Measurements from ENCODE around the gene GPT2. TPM values are rescaled to one million over a fixed set of nuclear protein-coding genes. Genes with fewer than 3 reads are reported as not detected.

GPT2 gene
- total RNA-seq, 1 experiment from 2014 or later = 38.3 TPM

DNA sequence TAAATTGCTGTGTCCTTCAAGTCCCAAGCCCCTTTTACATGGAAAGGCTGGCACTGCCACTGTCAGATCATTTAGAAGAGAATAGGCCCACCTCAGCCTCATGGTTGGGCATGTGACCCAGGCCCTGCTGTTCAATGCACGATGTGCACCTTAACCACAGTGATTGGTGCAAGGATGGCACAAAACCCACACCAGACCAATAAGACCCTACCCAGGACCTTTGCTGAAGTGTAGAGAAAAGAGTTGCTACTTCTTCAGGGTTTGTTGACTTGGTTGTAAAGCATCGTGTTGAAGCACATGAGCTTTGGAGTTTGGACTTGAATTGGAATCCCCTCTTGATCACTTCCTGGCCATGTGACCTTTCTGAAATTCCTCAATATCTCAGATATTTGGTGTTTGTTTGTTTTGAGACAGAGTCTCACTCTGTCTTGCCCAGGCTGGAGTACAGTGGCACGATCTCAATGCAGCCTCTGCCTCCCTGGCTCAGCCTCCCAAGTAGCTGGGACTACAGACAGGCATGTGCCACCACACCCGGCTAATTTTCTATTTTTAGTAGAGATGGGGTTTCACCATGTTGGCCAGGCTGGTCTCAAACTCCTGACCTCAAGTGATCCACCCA, 64.5 kb downstream of the GPT2 start:
- DNase-seq (ENCODE audit: low spot score) = no peak
- in situ Hi-C loops (cut with HindIII; ENCODE audit: low sequenced_read_pairs) = no loop called here

DNA sequence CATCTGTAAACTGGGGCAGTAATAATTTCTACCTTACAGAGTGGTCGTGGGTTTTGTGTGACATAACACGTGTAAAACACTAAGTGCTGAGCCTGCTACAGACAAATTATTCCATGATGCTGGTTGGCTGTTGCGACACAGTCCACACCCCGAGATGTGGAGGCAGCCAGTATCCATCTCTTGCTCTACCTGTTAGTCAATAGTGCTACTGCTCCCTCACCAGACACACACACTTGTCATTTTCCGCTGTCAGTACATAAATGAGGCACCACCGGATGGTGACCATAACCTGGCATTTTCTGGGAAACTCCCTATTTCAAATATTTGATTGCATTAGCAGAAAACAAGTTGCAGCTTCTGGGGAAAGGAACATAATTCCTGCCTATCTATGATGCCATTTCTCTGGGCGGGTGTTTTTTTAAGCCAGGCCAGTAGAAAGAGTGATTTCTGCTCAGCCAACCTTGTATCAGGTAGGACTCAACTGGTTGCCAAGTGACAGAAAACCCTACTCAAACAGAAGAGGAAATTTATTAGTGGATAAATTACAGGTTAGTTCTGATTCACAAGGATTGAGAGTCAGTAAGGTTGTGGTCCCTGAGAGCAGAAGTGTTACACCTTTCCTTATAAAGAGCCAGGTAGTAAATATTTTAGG, 65.2 kb downstream of the GPT2 start:
- DNase-seq (ENCODE audit: low spot score) = no peak
- in situ Hi-C loops (cut with HindIII; ENCODE audit: low sequenced_read_pairs) = no loop called here

DNA sequence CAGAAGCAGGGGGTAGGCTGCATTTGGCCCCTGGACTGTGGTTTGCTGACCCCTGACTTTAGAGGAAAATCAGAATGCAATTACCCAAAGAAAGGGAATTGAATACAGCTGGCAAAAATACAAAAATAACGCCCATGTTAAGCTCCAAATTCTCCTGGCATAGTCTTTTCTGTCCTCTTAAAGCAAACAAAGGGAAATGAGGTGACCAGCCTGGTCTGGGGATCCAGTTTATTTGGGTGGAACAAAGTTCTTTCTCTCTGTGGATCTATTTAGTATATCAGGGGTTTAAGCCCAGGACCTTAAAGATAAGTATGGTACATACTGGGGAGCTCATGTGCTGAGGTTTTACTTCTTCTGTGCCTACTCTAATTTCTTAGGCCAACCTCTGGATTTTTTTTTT, 65.8 kb downstream of the GPT2 start:
- DNase-seq (ENCODE audit: low spot score) = no peak
- in situ Hi-C loops (cut with HindIII; ENCODE audit: low sequenced_read_pairs) = no loop called here

DNA sequence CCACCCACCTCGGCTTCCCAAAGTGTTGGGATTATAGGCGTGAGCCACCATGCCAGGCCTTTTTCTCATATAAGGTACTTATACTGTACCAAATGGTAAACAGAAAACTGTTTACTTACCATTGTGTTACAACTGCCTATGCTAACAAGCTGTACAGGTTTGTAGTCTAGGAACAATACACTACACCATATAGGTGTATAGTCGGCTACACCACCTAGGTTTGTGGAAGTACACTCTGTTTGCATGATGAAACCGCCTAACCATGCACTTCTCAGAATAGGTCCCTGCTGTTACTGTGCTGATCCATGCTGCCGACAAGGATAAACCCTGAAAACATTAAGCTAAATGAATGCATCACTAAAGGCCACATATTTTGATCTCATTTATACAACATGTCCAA, 70.4 kb downstream of the GPT2 start:
- in situ Hi-C loops (cut with HindIII; ENCODE audit: low sequenced_read_pairs) = no loop called here
- DNase-seq (ENCODE audit: low spot score) = no peak

DNA sequence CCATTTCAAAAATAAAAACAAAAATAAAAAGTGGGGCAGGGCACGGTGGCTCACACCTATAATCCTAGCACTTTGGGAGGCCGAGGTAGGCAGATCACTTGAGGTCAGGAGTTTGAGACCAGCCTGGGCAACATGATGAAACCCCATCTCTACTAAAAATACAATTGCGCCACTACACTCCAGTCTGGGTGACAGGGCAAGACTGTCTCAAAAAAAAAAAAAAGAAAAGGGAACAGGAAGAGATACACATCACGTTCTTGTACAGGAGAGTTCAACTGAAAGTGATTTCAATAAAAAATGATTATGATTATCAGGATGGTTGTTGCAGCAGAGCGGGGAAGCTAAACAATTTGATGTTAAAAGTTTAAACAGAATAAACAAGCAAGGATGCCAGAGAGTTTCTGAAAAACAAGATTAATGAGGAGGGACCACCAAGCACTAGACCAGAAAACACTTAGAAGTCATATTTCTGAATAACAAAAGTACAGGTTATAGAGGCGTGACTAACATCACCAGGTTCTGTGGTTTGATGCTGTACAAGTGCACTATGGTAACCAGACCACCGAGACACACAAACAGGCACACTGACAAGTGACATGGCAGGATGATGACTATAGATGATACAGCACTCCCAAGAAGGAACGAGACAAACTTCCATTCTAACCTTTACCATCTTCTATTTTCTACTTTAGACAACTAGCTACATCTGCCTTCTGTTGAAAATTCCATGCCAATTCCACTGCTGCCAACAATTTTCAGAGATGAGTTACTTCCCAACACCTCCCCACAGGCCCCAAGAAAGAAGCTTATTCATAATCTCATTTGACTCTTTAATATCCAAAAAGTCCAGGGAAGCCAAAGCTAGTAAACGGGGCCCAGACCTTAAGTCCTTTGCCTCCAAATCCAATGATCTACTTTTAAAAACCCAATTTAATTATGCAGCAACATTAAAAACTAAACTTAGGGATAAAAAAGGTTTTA, 77.5 kb downstream of the GPT2 start:
- DNase-seq (ENCODE audit: low spot score) = peak; percentile 13
- in situ Hi-C loops (cut with HindIII; ENCODE audit: low sequenced_read_pairs) = no loop called here

DNA sequence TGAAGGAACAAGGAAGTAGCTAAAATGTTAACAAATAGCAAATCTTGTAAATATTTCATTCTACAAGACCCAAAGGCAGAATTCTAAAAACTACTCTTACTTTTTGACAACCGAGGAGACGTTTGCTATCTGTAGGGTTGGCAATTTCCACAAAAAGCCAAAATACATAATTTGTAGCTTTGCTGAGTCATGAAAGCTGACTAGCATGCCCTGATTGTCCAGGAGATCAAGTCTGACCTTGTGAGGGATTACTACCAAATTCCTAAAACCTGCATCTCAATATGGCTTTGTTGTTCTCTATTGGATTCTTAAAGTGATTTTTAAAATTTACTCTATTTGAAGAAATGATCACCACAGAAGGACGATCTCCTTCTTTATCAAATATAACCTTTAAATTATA, 78.5 kb downstream of the GPT2 start:
- DNase-seq (ENCODE audit: low spot score) = no peak
- in situ Hi-C loops (cut with HindIII; ENCODE audit: low sequenced_read_pairs) = no loop called here

DNA sequence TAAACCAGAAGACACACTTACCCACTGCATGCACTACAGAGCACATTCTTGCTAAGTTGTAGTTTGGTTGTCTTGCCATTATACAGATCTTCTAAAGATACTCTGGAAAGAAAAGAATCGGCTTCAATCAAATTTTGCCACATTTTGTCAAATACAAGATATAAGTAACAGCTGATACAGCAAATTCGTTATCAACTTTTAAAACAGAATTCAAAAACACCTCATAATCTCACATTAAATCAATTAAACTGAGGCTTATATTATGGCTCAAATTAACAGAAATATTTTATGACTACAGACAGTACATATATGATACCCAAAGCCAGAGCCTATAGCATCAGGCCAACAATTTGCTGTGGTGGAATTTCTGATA, 83.9 kb downstream of the GPT2 start:
- in situ Hi-C loops (cut with HindIII; ENCODE audit: low sequenced_read_pairs) = no loop called here
- no peak for DNase-seq (ENCODE audit: low spot score)

DNA sequence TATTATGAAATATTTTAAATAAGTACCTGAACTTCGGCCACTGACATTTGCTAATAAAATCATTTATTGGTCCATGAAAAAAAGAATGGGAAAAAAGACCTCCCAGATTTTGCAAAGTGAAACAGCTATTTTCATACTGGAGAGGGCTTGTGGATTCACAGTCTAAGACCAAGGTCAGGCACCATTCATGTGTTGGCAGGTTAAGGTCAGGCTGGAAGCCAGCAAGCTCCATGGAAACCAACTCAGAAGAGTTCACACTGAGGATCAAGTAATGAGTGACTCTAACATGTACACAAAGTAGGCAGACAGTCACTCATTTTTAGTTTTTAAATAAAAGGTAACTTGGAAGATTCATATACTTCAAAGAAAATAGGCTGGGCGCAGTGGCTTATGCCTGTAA, 85.9 kb downstream of the GPT2 start:
- peak; percentile 19 for DNase-seq (ENCODE audit: low spot score)
- in situ Hi-C loops (cut with HindIII; ENCODE audit: low sequenced_read_pairs) = no loop called here

DNA sequence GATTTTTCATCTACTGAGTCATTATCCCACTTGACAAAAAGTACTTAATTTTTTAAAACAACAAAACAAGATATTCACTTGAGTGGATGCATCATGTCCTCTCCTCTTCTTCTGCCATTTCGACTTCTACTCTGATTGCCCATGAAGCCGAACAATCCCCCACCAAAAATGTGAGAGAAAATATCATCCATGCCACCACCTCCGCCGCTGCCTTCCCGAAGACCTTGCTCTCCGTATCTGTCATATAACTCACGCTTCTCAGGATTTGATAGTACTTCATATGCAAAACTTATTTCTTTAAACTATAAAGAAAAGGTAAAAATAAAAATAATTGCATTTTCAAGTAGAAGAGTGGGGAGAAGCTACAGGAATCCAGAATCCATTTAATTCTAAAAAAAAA, 87.1 kb downstream of the GPT2 start:
- in situ Hi-C loops (cut with HindIII; ENCODE audit: low sequenced_read_pairs) = no loop called here
- DNase-seq (ENCODE audit: low spot score) = no peak

DNA sequence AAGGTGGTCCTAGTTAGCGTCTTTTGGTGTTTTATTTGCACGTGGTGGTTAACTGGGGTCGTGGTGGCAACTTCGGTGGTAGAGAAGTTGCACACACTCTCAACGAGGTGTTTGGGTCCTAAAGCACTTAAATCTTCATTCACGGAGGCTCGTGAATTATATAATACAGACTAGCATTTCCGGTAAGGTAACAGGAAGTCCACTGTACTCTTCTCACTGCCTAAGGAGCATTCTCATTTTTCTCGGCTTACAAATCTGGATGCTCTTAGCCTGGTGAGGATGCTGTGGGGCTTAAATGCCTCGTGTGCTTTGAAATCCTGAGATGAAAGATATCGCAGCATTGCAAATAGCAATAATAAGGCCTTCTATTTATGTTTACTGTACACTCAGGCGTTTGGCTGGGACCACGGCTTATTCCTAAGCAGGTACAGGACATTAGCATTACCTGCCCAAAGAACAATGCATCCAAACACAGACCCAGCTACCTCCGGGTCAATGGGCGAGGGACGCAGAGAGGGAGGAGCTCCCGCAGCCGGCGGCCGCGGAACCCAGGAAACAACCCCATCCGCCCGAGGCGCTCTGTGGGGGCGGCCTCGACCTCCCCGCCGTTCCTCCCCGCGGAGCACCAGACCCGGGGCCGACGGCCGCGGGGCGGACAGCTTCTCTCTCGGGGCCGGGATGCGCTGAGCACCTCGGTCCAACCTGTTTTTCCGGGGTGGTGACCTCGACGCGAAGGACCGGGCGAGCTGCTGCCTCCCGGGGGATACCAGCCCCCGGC, 88.5 kb downstream of the GPT2 start:
- peak; percentile 44 for DNase-seq (ENCODE audit: low spot score)
- in situ Hi-C loops (cut with HindIII; ENCODE audit: low sequenced_read_pairs) = no loop called here

DNA sequence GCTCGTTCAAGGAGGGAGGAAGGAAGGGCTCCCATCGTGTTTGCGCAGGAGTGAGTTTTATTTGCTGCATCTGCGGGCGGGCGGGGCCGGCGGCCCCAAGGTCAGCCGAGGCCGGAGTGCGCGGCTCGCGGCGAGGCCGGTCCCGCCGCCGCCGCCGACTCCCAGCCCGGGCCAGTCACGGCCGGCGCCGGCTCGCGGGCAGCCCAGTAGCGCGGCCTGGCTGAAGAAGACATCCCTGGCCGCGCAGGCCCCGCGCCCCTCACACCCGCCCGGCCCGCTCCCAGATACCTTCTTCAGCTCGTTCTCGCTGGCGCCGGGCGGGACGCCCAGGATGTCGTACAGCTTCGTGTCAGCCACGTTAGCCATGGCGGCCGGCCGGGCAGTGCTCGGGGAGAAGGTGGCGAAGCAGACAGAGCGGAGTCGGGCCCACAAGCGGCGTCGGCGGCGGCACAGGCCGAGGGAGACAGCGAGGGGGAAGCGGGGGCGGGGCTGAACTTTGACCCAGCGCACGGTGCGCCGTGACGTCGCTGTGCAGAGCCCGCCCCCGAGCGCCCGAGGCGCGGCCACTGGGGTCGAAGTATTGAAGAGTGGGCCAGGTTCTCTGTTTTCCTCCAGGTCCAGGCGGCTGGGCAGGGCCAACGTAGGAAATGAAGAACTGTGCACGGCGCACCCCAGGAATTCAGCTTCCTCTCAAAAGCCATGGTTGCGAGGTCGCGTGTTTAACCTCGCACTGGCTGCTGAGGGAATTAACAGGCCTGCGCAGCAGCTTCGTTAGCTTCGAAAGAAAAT, 89.2 kb downstream of the GPT2 start, which contains the start of gene DNAJA2:
DNAJA2 (minus strand) TSS at position 468 of the 789 bp plus-strand sequence; CDS start at position 366, 102 bp downstream.
- peak; percentile 92 for DNase-seq (ENCODE audit: low spot score)
- in situ Hi-C loops (cut with HindIII; ENCODE audit: low sequenced_read_pairs) = no loop called here

DNA sequence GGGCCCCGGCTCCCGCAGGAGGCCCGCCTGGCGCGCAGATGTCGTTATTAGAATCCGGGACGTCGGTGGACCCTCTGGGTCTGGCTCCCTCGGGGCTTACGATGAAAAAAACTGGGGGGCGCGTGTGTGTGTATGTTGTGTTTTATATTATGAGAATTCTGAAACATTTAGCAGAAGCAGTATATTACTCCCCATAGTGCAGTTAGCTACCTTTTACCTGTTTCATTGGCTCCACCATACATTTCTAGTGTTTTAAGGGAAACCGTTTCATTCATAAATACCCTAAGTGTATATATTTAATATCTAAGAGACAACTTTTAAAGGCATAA, 89.8 kb downstream of the GPT2 start:
- DNase-seq (ENCODE audit: low spot score) = no peak
- in situ Hi-C loops (cut with HindIII; ENCODE audit: low sequenced_read_pairs) = no loop called here

DNA sequence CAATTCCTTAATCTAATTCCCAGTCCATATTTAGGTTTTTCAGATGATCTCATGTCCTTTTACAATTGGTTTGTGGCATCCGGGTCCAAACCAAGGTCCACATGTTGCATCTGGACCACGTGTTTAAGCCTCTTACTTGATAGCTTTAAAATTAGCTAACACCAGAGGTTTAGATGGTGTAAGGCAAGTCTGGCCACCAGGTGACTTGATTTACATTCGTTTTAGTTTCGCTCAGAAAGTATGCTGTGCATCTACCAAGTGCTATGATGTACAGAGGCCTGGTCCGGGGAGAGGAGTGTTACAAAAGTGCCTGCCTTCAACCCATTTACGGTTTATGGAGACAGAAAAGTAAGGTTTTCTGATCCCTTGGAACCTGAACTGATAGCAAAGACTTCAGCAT, 90.2 kb downstream of the GPT2 start:
- DNase-seq (ENCODE audit: low spot score) = peak; percentile 22
- in situ Hi-C loops (cut with HindIII; ENCODE audit: low sequenced_read_pairs) = no loop called here

DNA sequence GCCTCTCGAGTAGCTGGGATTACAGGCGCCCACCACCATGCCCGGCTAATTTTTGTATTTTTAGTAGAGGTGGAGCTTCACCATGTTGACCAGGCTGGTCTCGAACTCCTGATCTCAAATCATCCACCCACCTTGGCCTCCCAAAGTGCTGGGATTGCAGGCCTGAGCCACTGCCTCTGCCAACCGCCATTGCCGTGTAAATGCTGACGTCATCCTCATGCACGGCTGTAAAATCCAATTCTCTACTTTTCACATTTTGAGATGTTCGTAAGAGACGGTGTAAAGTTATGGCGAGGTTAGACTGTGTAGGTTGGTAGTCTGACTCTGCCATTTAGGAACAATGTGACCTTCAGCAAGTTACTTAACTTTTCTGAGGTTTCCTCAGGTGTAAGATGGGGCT, 91.0 kb downstream of the GPT2 start:
- no peak for DNase-seq (ENCODE audit: low spot score)
- in situ Hi-C loops (cut with HindIII; ENCODE audit: low sequenced_read_pairs) = no loop called here

DNA sequence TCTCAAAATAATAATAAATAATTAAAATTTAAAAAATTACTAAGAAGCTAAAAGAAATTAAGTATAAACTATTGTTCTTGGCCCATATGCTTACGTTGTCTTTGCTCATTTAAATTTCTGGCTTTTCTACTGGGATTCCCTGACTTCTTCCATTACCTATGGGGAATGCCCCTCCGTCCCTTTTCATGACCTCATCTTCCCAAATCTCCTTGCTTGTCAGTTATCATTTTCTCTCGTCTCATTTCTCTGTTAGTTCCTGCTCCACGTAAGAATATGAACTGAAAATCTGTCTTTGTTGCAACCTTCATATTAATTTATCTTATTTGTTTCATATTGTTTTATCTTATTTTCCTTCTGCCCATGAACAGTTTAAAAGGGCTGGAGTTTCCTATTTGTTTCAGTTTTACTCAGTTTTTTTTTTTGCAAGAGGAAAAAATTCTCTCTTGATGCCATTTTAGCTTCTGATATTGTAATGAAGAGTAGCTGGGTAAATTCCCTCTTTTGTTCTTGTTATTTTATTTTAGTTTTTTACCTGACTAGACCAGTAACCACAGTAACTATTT, 91.8 kb downstream of the GPT2 start:
- in situ Hi-C loops (cut with HindIII; ENCODE audit: low sequenced_read_pairs) = no loop called here
- DNase-seq (ENCODE audit: low spot score) = no peak

DNA sequence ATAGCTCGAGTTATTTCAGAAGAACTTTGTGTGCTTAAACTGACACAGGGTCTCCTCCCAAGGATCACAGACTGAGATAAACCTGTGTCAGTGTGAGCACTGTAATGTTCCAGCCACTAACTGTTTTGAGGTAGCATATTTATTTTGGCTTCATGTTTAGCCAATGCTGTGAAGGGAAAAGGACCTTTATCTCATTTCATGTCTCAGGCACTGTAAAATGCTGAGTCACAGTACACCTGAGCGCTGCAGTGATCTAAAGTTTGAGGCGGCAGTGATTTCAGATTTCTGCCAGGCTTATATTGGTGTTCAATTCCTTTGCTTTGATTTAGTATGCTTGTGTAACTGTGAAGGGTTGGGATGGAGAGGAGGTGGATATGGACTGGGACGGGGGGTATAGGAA, 92.4 kb downstream of the GPT2 start:
- in situ Hi-C loops (cut with HindIII; ENCODE audit: low sequenced_read_pairs) = no loop called here
- no peak for DNase-seq (ENCODE audit: low spot score)

All from G401 (cell line).